ENCODE data around the gene SNAI3. TPM values are rescaled to one million over a fixed set of nuclear protein-coding genes. Genes with fewer than 3 reads are reported as not detected.

SNAI3 gene
- total and polyA plus RNA-seq, 2 of the 8 experiments (the other 6 are each of a cell fraction or from before 2014, with no cell fraction given) = 8.5 to 13.3 TPM

DNA sequence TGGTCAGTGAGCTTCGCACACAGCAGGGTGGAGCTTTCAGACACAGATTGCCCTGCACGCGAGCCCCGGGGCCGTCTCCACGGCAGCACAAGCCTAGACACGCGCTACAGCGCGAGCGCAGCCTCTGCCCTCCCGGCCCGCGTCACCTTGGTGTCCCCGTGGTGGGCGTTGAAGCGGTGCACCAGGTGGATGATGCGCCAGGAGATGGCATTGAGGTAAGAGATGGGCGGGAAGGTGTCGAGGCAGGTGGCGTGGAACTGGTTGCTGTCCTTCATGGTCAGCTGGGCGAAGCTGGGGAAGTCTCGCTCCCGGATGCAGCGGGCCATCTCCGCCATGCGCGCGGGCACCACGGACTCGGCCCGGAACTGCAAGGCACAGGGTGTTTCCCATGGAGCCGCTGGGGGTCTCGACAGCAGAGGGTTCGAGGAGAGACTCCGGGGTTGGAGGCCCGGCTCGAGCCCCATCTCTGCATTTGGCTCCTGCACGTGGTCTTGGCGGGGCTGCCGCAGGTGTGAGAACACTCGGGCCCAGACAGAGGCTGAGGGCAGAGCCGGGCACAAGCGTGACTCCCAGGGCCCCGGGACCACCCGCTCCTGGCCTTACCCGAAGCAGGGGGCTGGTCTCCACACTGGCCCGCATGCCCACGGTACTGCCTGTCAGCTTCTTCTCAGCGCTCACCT is 31.1 kb downstream of the SNAI3 start:
- peaks cover 3 to 29% (median 4%) of the 10 kb centered on the region in 4 experiments; a peak in 7 of 8 replicates for H3K36me3 ChIP-seq (ENCODE audit: control insufficient read depth in 2 of 4, insufficient read depth in 4 of 4, low read length in 3 of 4)
- no peak overlapping the region for H2BK15ac ChIP-seq (ENCODE audit: low read length)
- H2AK5ac ChIP-seq (ENCODE audit: low read depth, low read length) = no peak overlapping the region
- 94% methylated on average over 46 of the region's 50 CpGs; no CpG with 5 or more reads in 1 of the 2 experiments for WGBS, 2 experiments (ENCODE audit: extremely low coverage in 1 of 2, insufficient coverage in 1 of 2, insufficient read length in 1 of 2, insufficient replicate concordance in 2 of 2, low coverage in 1 of 2, low lambda C conversion rate in 2 of 2, missing lambda C conversion rate in 1 of 2)
- H3K27ac ChIP-seq (ENCODE audit: low read depth, low read length) = no peak overlapping the region; the same call in 1 of the 2 replicates
- H3K56ac ChIP-seq (replicated peaks; ENCODE audit: insufficient read length, low read depth, low read length) = no peak overlapping the region
- peaks cover 2 to 35% of the 10 kb centered on the region in 2 experiments for H4K20me1 ChIP-seq (replicated peaks in 1 of 2; ENCODE audit: control insufficient read depth in 1 of 2, insufficient read depth in 2 of 2, low read length in 2 of 2)
- no peak overlapping the region for H2AFZ ChIP-seq (ENCODE audit: low read length)
- no peak overlapping the region for H2BK20ac ChIP-seq (ENCODE audit: low read length)
- H3K27me3 ChIP-seq (replicated peaks in 1 of 4; ENCODE audit: control insufficient read depth in 3 of 4, extremely low read depth in 1 of 4, insufficient read depth in 3 of 4, low read length in 3 of 4) = no peaks in the 10 kb centered on the region
- H3K4me3 ChIP-seq (ENCODE audit: extremely low read depth in 1 of 4, insufficient read depth in 2 of 4, low read depth in 3 of 4, low read length in 4 of 4) = no peak overlapping the region
- ChIA-PET CTCF (ENCODE audit: partially characterized antibody) (interaction anchor here (1.2 to 1.9 kb wide), 3 partner anchors 22 to 67 kb away, joined by 3 to 4 read pairs (median 4); no protein-coding TSS in a partner anchor), POLR2A (ENCODE audit: partially characterized antibody) (interaction anchor here (2.0 kb wide), 1 partner anchor 8 kb away, joined by 4 read pairs; the partner anchor contains the start of gene MVD)
- H2BK12ac ChIP-seq (ENCODE audit: low read depth, low read length) = no peak overlapping the region
- H2BK120ac ChIP-seq (replicated peaks; ENCODE audit: low read depth, low read length) = no peak overlapping the region
- no peak overlapping the region for H3K9ac ChIP-seq (replicated peaks in 1 of 4; ENCODE audit: extremely low read depth in 1 of 4, low read depth in 3 of 4, low read length in 3 of 4)
- H3K18ac ChIP-seq (ENCODE audit: extremely low read depth, low read length) = no peak overlapping the region
- peaks cover 7% of the 10 kb centered on the region; the same call in 1 of the 2 replicates for H3K23me2 ChIP-seq (ENCODE audit: low read depth, low read length)
- DNase-seq (ENCODE audit: low read depth in 1 of 2, low spot score in 2 of 2) (no peak), FAIRE-seq (no peak)
- H3K4me1 ChIP-seq (replicated peaks in 1 of 4; ENCODE audit: control insufficient read depth in 3 of 4, insufficient read depth in 4 of 4, low read length in 3 of 4) = peaks cover 0 to 6% (median 4%) of the 10 kb centered on the region in 4 experiments; a peak in 5 of 7 replicates
- peaks cover 0 to 14% of the 10 kb centered on the region in 2 experiments; a peak in 3 of 4 replicates for H3K79me2 ChIP-seq (ENCODE audit: control insufficient read depth in 1 of 2, insufficient read depth in 2 of 2, low read length in 2 of 2)
- TF ChIP-seq SIRT6 (IDR thresholded peaks at IDR 0.05; ENCODE audit: low read length) (no peak), CBX5 (IDR thresholded peaks at IDR 0.05; ENCODE audit: low read depth, low read length) (no peak), SUZ12 (IDR thresholded peaks at IDR 0.05; ENCODE audit: low read length) (no peak), BCL11A (IDR thresholded peaks at IDR 0.05; ENCODE audit: low read depth in 2 of 2, low read length in 2 of 2) (no peak), RAD21 (IDR thresholded peaks at IDR 0.05 in 1 of 2, conservative IDR thresholded peaks at IDR 0.05 in 1 of 2; ENCODE audit: low read depth in 2 of 2, low read length in 2 of 2) (no peak), EGR1 (IDR thresholded peaks at IDR 0.05; ENCODE audit: borderline replicate concordance, low read depth, low read length) (no peak), BACH1 (IDR thresholded peaks at IDR 0.05; ENCODE audit: low read length) (no peak), ZNF274 (IDR thresholded peaks at IDR 0.05; ENCODE audit: borderline replicate concordance, extremely low read depth, low read length) (no peak)
- no peak overlapping the region for H3K4ac ChIP-seq (replicated peaks; ENCODE audit: insufficient read length, low read depth, low read length)
- no peak overlapping the region for H4K5ac ChIP-seq (ENCODE audit: insufficient read length, low read depth, low read length)
- no peak overlapping the region for H3K4me2 ChIP-seq (ENCODE audit: insufficient read depth in 1 of 2, low read depth in 2 of 2, low read length in 2 of 2)
- no peak overlapping the region for H3K14ac ChIP-seq (ENCODE audit: insufficient read length)
- no peak overlapping the region for H2BK5ac ChIP-seq (ENCODE audit: low read depth, low read length)
- peaks cover 3% of the 10 kb centered on the region for H3K79me1 ChIP-seq (ENCODE audit: low read depth, low read length)
- H4K91ac ChIP-seq (replicated peaks; ENCODE audit: insufficient read length, low read length) = no peak overlapping the region
- H3K23ac ChIP-seq (ENCODE audit: insufficient read length) = no peak overlapping the region
- H3K9me3 ChIP-seq (ENCODE audit: insufficient read depth in 2 of 2, low read depth in 1 of 2, low read length in 1 of 2) = no peaks in the 10 kb centered on the region
- no peak overlapping the region; the same call in 1 of the 2 replicates for H4K8ac ChIP-seq (ENCODE audit: extremely low read depth, insufficient read depth, low read length)

Measured in H1 (cell line).